HUDEP-2 (cell line): ENCODE data around the gene LSM2.
"Not testable (repeated sequence)": the region's sequence is repeated elsewhere in the genome, so short reads cannot be mapped to it uniquely, and the experiment has no call there.

Experiments
- DNase-seq, 76 experiments: peaks; one replicate each; lab custom pipeline; 2025; ENCODE audit not compliant: unreplicated experiment in 76 of 76; lab: John Stamatoyannopoulos, UW

The LSM2 gene

DNA sequence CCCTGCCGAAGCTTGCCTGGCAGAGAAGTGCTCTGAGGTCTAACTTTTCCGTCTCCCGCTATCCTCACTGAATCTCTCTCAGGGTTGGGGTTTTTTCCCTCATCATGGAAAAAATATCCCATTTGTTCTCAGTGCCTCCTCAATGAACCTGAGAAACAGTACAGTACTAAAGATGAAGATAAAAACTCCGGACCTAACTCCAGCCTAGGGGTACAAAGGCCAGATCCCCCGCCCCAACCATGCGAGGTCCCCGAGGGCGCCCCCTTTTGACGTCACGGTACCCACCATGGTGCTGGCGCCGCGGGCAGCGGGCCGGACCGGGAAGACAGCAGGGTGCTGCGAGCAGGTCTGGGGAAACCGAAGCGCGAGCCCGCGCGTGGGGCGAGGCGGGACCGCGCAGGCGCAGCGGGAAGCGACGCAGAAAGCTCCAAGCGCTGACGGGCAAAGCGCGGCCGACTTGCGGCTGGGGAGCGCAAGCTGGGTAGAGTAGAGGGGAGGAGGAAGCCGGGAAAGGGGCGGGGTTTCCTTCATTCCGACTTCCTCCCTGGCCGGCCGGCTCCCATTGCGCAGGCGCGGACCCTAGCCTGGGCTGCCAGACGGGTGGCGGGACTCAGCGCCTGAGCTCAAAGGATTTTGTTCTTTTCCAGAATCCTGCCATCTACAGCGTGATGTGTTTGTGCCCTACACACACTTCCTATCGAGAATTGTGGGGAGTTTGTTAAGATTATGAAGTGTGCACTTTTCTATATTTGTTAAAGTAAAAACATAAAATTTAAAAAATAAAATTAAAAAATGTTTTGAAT is at the start of gene LSM2:
TSS of gene LSM2 (minus strand) at position 497 of the 803 bp plus-strand sequence. CDS start at position 288, 209 bp downstream.
- peak in 73 of 76 experiments; percentile 84 to 99 (median 97) for DNase-seq

DNA sequence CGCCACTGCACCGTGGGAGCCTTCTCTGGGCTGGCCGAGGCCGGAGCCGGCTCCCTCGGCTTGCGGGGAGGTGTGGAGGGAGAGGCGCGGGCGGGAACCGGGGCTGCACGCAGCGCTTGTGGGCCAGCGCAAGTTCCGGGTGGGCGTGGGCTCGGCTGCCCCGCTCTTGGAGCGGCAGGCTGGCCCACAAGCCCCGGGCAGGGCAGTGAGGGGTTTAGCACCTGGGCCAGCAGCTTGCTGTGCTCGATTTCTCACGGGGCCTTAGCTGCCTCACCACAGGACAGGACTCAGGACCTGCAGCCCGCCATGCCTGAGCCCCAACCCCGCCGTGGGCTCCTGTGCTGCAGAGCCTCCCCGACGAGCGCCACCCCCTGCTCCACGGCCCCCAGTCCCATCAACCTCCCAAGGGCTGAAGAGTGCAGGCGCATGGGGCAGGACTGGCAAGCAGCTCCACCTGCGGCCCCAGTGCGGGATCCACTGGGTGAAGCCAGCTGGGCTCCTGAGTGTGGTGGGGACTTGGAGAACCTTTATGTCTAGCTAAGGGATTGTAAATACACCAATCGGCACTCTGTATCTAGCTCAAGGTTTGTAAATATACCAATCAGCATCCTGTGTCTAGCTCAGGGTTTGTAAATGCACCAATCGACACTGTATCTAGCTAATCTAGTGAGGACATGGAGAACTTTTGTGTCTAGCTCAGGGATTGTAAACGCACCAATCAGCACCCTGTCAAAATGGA is 45.4 kb upstream of the LSM2 start:
- DNase-seq = not testable (repeated sequence)

DNA sequence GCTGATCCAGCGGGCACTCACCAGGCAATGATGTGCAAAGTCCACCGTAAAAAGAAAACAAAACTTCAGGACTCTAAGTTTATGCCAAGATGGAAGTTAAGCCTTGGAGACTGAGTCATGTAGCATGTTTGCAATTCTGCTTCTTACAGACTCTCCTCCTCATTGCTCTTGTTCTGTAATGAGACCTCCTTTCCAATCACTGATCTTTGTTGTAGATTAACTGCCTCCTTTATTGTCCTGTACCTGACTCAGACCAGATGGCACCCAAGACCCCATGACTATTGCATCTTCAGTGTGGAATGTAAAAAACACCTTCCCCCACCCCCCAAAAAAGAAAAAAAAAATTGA is 44.7 kb upstream of the LSM2 start:
- DNase-seq = no peak

DNA sequence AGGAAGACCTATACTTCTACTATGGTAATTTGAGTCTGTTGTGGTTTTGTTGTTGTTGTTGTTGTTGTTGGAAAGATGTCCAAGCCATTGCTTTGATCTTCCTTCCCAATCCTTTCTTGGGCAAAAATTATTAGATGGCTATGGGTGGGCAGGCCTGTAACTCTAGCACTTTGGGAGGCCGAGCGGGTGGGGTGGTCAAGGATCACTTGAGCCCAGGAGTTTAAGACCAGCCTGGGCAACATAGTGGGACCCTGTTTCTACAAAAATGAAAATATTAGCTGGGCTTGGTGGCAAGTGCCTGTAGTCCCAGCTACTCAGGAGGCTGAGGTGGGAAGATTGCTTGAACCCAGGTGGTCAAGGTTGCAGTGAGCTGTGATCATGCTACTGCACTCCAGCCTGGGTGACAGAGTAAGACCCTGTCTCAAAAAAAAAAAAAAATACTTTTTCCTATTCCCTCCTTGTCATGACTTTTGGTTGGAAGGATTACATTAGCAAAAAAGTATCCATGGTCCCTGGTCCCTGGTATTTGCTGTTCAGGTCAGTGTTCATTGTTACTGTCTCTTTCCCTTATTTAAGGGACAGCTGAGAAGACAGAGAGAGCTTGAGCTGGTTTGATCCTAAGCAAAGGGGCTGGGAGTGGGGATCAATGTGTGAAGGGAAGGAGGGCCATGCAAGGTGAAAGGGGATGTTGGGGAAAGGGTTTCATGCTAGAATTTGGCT is 44.2 kb upstream of the LSM2 start:
- no peak for DNase-seq

DNA sequence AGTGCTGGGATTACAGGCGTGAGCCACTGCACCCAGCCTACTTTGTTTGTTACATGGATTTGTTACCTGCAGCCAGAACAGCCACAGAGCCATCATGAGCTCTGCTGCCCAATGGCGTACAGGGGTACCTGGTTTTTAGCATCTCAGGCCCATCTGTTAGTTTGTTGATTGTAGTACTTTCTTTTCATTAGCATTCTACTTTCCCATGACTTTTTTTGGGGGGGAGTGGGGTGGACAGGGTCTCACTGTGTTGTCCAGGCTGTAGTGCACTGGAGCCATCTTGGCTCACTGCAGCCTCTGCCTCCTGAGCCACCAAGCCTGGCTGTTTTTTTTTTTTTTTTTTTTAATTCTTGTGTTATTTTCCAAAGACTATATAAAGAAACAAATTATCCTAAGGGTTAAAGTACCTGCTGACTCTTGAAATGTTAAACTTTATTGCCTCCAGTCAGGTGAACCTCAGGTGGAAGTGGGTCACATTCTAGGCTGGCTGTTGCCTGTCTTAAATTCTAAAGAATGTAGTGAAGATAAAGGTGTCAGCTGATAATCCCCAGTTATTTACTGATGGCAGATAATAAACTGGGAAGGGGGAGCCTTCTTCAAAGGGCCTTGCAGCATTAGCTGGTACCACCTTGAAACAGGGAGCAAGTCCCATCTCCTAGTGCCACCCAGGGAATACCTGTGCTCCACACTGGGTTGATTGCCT is 40.7 kb upstream of the LSM2 start:
- no peak for DNase-seq

DNA sequence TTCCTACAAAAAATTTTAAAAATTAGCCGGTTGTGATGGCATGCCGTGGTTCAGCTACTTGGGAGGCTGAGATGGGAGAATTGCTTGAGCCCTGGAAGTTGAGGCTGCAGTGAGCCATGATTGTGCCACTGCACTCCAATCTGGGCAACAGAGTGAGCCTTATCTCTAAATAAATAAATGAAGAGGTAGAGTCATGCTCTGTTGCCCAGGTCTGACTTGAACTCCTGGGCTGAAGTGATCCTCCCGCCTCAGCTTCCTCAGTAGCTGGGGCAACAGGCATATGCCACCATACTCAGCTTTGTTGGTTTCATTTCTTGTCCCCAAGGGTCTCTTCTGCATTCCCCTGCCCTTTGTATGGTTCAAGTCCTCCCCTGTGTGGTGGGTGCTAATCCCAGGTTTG is 37.7 kb upstream of the LSM2 start:
- no peak for DNase-seq

DNA sequence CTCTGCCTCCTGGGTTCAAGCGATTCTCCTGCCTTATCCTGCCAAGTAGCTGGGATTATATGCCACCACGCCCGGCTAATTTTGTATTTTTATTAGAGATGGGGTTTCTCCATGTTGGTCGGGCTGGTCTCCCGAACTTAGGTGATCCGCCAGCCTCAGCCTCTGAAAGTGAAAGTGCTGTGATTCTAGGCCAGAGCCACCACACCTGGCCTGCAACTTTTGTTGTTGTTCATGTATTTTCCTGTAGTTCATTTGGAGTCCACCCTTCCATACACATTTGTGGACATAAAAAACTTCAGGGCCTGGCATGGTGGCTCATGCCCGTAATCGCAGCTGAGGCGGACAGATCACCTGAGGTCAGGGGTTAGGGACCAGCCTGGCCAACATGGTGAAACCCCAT is 35.3 kb upstream of the LSM2 start:
- no peak for DNase-seq

DNA sequence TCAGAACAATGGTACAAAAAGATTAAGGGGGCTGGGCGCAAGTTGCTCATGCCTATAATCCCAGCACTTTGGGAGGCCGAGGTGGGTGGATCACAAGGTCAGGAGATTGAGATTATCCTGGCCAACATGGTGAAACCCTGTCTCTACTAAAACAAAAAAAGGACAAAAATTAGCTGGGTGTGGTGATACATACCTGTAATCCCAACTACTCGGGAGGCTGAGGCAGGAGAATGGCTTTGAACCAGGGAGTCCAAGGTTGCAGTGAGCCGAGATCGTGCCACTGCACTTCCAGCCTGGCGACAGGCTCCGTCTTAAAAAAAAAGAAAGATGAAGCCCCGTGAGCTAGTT is 33.0 kb upstream of the LSM2 start:
- DNase-seq = not testable (repeated sequence)

DNA sequence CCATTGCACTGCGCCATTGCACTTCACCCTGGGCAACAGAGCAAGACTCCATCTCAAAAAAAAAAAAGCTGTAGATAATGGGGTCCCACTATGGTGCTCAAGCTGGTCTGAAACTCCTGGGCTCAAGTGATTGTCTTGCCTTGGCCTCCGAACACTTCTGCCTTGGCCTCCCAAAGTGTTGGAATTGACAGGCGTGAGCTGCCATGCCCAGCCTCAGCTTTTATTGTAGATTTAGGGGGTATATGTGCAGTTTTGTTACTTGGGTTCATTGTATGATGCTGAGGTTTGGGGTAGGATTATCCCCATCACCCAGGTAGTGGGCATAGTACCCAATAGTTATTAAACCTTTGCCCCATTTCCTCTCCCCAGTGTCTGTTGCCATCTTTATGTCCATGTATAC is 32.2 kb upstream of the LSM2 start:
- DNase-seq = no peak

DNA sequence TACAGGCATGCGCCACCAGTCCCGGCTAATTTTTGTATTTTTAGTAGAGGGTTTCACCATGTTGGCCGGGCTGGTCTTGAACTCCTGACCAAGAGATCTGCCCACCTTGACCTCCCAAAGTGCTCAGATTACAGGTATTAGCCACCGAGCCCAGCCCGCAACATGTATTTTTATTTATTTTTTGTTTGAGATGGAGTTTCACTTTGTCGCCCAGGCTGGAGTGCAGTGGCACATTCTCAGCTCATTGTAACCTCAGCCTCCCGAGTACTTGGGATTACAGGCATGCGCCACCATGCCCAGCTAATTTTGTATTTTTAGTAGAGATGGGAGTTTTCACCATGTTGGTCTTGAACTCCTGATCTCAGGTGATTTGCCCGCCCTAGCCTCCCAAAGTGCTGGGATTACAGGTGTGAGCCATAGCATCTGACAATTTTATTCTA is 31.4 kb upstream of the LSM2 start:
- not testable (repeated sequence) for DNase-seq

DNA sequence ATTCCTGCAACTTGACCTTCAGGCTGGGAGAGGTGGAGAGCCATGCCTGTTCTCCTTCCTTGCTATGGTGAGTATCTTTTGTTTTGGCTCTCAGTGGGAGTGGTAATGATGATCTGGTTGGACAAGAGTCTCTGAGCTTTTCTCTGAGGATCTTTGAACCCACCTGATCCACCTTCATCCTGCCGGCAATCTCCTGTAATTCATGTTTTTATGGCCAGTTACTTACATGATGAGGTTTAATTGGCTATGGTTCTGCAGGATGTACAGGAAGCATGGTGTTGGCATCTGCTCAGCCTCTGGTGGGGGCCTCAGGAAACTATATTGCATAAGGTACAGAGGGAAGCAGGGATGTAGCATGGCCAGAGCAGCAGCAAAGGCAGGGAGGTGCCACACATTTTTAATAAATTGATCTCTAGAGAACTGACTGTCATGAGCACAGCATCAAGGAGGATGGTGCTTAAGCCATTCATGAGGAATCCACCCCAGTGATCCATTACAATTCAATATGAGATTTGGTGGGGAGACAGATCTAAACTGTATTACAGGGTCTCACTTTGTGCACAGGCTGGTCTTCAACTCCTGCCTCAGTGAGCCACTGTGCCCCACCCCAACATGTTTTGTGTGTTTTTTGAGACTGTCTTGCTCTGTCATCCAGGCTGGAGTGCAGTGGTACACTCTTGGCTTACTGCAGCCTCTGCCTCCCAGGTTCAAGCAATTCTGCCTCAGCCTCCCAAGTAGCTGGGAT is 30.8 kb upstream of the LSM2 start:
- peak in 2 of 76 experiments; percentile 24 to 30 for DNase-seq

DNA sequence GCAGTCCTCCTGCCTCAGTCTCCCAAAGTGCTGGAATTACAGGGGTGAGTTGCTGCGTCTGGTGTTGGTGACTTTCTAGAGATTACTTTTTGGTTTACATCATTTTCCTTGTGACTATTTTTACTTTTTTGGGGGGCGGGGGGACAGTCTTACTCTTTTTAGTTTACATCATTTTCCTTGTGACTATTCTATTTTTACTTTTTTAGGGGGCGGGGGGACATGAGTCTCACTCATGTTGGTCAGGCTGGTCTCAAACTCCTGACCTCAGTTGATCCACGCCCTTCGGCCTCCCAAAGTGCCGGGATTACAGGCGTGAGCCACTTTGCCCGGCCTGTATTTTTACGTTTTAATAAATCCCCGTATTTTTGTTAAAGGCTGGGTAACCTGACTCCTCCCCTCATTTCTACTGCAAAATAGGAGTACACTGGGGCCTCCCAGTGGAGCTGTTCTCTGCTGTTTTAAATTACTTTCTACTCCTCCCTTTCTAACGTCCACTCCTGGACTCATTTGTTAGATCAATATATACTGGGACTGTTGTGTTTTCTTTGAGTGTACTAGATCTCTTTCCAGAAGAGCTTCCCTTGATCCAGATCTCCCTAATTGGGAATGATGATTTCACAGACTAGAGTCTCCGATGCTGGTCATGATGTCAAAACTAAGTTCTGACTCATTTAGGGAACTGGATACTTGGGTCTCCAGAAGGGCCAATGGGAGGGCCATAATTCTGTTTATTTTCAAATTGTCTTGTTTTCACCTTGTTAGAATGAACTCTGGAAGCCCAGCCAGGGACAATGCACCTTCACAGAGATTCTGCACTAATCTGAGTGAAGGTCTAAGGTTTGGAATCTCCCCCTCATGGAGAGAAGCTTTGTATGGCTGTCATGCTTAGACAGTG is 30.0 kb upstream of the LSM2 start:
- DNase-seq = peak in 7 of 76 experiments; percentile 25 to 38 (median 34)

DNA sequence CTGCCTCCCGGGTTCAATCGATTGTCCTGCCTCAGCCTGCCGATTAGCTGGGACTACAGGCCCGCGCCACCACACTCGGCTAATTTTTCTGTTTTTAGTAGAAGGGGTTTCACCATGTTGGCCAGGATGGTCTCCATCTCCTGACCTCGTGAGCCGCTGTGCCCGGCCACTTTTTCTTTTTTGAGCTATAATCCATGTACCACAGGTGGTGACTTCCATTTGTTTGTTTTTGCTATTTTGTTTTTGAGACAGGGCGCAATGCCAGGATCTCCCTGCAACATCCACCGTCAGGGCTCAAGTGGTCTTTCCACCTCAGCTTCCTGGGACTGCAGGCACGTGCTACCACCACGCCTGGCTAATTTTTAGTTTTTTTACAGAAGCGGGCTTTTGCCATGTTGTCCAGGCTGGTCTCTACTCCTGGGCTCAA is 29.3 kb upstream of the LSM2 start:
- DNase-seq = peak in 1 of 76 experiments; percentile 20

DNA sequence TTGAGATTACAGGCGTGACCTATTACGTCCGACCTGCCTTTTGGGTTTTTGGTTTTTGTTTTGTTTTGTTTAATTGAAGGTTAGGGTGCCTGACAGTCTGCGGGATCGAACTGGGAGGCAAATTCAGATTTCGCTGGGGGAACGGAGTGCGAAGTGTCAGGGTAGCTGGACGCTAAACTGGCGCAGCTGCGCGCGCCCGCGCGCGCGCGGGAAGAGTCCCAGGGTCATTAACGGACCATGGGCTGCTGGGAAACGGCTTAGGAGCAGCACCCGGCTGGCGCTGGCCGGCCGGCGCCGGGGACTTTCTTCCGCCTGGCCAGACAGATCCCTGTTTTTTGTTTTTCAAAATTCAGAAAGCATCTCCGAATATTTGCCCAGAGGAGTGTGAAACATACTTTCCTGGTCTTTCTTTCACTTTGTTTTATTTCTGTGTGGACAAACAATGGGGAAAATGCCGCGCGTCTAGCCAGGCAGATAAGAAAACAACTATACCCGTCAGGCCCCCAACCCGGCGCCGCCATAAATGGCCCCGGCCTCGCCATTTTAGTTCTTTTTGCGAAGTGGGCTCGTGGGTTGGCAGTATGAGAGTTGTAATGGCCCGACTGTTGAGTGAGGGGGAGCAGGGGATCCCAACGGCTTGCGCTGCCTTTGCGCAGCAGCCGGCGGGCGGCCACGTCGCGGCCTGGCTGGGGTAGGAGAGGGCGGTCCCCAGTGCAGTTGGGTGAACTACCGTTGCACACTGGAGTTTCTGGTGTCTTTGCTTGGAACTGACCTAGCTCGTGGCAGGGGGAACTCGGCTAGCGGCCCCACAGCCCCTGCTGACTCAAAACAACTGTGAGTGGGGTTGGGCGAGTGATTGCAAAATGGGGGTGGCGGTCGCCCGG is 27.8 kb upstream of the LSM2 start:
- DNase-seq = peak in 73 of 76 experiments; percentile 35 to 98 (median 85)

DNA sequence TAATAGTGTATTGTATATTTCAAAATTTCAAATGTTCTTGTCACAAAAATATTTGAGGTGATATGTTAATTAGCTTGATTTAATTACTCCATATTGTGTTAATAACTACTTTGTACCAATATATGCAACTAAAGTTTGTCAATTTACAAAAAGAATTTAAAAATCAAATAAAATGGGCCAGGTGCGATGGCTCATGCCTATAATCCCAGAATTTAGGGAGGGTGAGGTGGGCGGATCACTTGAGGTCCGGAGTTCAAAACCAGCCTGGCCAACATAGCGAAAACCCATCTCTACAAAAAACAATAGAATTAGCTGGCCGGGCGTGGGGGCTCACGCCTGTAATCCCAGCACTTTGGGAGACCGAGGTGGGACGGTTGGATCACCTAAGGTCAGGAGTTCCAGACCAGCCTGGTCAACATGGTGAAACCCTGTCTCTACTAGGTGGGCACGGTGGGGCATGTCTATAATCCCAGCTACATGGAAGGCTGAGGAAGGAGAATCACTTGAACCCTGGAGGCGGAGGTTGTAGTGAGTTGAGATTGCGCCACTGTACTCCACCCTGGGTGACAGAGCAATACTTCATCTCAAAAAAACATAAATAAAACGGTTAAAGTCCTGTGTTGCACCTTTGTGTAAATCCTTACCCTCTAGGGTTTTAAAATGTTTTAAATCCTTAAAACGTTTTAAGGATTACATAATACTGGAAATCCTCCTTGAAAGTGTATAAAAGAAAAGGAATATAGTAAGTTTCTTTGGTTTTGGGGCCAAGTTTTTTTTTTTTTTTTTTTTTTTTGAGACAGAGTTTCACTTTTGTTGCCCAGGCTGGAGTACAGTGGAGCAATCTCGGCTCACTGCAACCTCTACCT is 24.8 kb upstream of the LSM2 start:
- no peak for DNase-seq

DNA sequence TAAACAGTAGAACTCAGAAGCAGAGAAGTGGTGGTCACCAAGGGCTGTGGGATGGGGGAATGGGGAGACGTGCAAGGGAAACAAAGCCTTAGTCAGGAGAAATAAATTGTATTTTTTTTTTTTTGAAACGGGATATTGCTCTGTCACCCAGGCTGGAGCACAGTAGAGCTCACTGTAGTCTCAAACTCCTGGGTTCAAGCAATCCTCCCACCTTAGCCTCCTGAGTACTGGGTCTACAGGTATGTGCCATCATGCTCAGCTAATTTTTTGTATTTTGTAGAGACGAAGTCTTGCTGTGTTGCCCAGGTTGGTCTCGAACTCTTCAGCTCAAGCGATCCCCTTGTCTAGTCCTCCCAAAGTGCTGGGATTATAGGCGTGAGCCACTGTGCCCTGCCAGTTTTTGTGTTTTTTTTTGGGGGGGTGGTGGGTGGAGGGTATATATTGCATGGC is 24.1 kb upstream of the LSM2 start:
- DNase-seq = no peak
